ENCODE data around the gene LZIC.
A peak's percentile ranks its signal among the peaks of the same experiment; 100 is the strongest.

LZIC gene

DNA sequence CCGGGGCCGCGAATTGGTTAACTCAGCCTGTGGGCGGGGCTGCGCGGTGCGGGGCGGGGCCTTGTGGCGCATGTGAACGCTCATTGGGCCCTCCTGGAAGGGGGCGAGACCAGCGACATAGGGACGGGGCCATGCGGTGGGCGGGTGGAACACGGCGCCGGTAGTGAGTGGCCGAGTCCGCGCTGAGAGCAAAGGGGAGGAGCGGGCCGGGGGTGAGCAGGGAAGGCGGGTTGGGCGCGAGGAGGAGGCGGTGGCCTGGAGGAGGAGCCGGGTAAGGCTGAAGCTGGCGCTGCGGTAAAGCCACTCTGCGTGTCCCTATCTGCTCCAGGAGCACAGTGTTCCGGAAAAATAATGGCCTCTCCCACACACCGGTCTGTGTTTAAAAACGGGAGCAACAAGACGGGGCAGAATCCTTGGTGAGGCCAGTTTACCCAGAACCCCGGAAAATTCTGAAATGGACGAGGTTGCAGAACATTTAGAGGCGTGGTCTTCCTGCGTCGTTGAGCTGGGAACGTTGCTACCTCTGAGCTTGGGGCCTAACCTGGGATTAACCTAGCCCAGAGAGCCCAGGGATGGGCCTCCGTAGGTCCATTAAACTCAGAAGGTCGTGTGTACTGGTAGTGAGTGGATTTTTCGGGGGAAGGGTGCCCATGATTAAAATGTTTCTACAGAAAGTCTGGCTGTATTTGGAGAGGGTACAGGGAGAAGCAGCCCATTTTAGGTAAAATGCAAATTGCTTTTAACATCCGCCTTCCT, 32.6 kb downstream of the LZIC start:
- H3K9me3 ChIP-seq (ENCODE audit: control insufficient read depth in 2 of 2, low read length in 2 of 2) = no peaks in the 10 kb centered on the region
- H3K36me3 ChIP-seq (ENCODE audit: control insufficient read depth in 2 of 2, insufficient read depth in 2 of 2, low read length in 2 of 2) = no peaks in the 10 kb centered on the region
- H3K4me3 ChIP-seq (ENCODE audit: low read length in 2 of 2) = peak overlapping the region; percentile 87 to 88
- H3K4me1 ChIP-seq (ENCODE audit: control insufficient read depth in 2 of 2, insufficient read depth in 2 of 2, low read length in 2 of 2) = peaks cover 21 to 26% of the 10 kb centered on the region in 2 donors
- H3K27me3 ChIP-seq (ENCODE audit: control insufficient read depth in 2 of 2, insufficient read depth in 2 of 2, low read length in 2 of 2) = no peaks in the 10 kb centered on the region
- peak overlapping the region; percentile 90 to 94 for H3K9ac ChIP-seq (ENCODE audit: low read depth in 1 of 2, low read length in 2 of 2)
- H3K27ac ChIP-seq (ENCODE audit: low read depth in 2 of 2, low read length in 2 of 2) = peak overlapping the region; percentile 92 to 98

DNA sequence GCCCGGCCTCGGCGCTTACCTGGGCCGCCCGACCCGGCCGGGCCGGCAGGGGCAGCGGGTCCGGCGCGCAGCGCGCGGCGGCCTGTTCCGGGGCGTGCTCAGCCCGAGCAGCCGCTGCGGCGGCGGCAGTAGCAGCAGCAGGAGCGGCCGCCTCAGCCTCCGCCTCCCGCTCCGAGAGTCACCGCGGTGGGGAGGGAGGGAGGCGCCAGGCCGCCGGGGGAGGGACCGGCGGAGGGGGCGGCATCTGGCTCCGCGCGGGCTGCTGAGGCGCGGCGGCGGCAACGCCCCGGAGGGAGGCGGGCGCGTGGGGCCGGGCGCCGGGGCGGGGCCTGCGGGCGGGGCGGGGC, 33.1 kb downstream of the LZIC start, which contains the start of gene CTNNBIP1:
Gene CTNNBIP1, minus strand, starts transcription at position 194 of the 347 bp plus-strand sequence. CDS start 38,205 bp downstream, outside the sequence.
- Histone ChIP-seq H3K4me1 (ENCODE audit: control insufficient read depth in 2 of 2, insufficient read depth in 2 of 2, low read length in 2 of 2) (peaks cover 21 to 26% of the 10 kb centered on the region in 2 donors), H3K27ac (ENCODE audit: low read depth in 2 of 2, low read length in 2 of 2) (peak within 1 kb of the TSS; percentile 92 to 98)

DNA sequence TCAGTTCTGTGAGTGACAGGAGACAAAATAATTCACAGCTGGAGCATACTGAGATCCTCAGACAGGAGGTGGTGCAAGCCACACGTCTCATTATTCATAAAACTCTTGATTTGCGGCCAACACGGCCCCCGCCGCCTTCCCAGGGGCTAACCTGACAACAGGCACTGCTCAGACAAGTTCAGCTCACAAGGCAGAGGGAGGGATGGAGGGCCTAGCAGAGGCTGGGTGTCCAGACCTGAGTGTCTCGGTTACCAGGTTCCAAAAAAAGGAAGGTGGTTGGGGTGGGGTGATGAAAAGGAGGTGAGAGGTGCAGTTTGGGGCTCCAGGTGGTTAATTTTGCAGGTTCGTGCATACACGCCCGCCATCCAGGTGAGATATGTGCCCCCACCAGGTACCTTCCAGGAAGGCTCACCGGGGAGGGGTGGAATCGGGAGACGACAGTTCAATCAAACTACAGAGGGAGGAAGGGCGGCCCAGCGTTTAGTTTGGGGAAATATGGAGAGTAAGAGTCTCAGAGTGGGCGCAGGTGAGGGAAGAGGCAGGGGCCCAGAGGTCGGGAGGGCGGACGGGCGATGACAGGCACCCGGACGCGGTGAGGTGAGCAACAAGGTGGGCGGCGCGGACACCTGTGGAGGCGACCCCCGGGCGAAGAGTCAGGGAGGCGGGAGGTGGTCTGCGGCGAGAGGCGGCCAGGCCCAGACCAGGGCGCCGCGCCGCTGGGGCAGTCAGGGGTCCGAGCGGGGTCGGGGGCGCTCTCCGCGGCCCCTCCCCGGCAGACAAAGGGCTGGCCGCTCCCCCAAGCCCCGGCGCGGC, 33.8 kb downstream of the LZIC start:
- H3K9me3 ChIP-seq (ENCODE audit: control insufficient read depth in 2 of 2, low read length in 2 of 2) = no peaks in the 10 kb centered on the region
- H3K4me1 ChIP-seq (ENCODE audit: control insufficient read depth in 2 of 2, insufficient read depth in 2 of 2, low read length in 2 of 2) = peaks cover 21 to 26% of the 10 kb centered on the region in 2 donors
- H3K36me3 ChIP-seq (ENCODE audit: control insufficient read depth in 2 of 2, insufficient read depth in 2 of 2, low read length in 2 of 2) = no peaks in the 10 kb centered on the region
- H3K4me3 ChIP-seq (ENCODE audit: low read length in 2 of 2) = peak overlapping the region; percentile 76 to 81
- peak overlapping the region; percentile 77 to 81 for H3K9ac ChIP-seq (ENCODE audit: low read depth in 1 of 2, low read length in 2 of 2)
- H3K27ac ChIP-seq (ENCODE audit: low read depth in 2 of 2, low read length in 2 of 2) = peak overlapping the region; percentile 60 to 63
- H3K27me3 ChIP-seq (ENCODE audit: control insufficient read depth in 2 of 2, insufficient read depth in 2 of 2, low read length in 2 of 2) = no peaks in the 10 kb centered on the region

More for the DNA sequence above, 33.1 kb downstream of the LZIC start, which contains the start of gene CTNNBIP1:
- Histone ChIP-seq H3K36me3 (ENCODE audit: control insufficient read depth in 2 of 2, insufficient read depth in 2 of 2, low read length in 2 of 2) (no peaks in the 10 kb centered on the region), H3K9ac (ENCODE audit: low read depth in 1 of 2, low read length in 2 of 2) (peak within 1 kb of the TSS; percentile 90 to 94), H3K4me3 (ENCODE audit: low read length in 2 of 2) (peak within 1 kb of the TSS; percentile 87 to 88), H3K27me3 (ENCODE audit: control insufficient read depth in 2 of 2, insufficient read depth in 2 of 2, low read length in 2 of 2) (no peaks in the 10 kb centered on the region), H3K9me3 (ENCODE audit: control insufficient read depth in 2 of 2, low read length in 2 of 2) (no peaks in the 10 kb centered on the region)

DNA sequence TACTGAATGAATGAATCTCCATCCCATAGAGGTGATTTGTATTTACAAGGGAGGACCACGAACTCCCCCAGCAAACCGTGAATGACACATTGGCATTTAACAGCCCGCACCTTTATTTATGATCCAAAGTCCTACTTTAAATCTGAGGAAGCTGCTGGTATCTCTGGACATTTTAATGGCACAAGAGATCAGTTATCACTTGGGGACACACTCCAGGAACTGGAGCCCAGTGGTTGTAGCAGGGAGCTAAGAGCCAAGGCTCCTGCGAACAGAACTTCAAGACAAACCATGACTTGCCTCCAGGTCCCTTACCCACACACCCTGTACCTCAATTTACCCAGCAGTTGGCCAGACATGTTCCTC, 34.3 kb downstream of the LZIC start:
- peak overlapping the region in 1 of 2 donors; percentile 60 for H3K27ac ChIP-seq (ENCODE audit: low read depth in 2 of 2, low read length in 2 of 2)
- H3K9me3 ChIP-seq (ENCODE audit: control insufficient read depth in 2 of 2, low read length in 2 of 2) = no peaks in the 10 kb centered on the region
- no peaks in the 10 kb centered on the region for H3K36me3 ChIP-seq (ENCODE audit: control insufficient read depth in 2 of 2, insufficient read depth in 2 of 2, low read length in 2 of 2)
- H3K4me3 ChIP-seq (ENCODE audit: low read length in 2 of 2) = peak overlapping the region; percentile 76 to 81
- peaks cover 21 to 26% of the 10 kb centered on the region in 2 donors for H3K4me1 ChIP-seq (ENCODE audit: control insufficient read depth in 2 of 2, insufficient read depth in 2 of 2, low read length in 2 of 2)
- H3K27me3 ChIP-seq (ENCODE audit: control insufficient read depth in 2 of 2, insufficient read depth in 2 of 2, low read length in 2 of 2) = no peaks in the 10 kb centered on the region
- peak overlapping the region in 1 of 2 donors; percentile 77 for H3K9ac ChIP-seq (ENCODE audit: low read depth in 1 of 2, low read length in 2 of 2)

DNA sequence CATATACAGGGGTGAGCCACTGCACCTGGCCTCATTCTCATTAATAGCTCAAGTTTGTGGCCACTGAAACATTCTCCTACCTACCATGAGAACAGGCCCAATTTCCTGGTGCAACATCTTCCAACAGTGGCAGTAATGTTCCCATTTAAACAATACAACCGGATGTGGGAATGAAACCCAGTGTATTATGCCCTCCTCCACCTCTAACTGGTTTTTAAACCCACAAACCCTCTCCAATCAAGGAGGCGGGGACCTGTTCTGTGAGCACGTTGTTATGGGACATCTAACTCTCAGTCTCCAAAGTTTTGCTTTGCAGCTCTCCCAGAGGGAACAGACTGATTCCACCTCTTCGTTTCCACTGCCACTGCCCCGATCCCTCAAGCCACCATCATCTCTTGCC, 35.8 kb downstream of the LZIC start:
- Histone ChIP-seq H3K27me3 (ENCODE audit: control insufficient read depth in 2 of 2, insufficient read depth in 2 of 2, low read length in 2 of 2) (no peaks in the 10 kb centered on the region), H3K27ac (ENCODE audit: low read depth in 2 of 2, low read length in 2 of 2) (peak overlapping the region in 1 of 2 donors; percentile 15), H3K9ac (ENCODE audit: low read depth in 1 of 2, low read length in 2 of 2) (no peak overlapping the region), H3K36me3 (ENCODE audit: control insufficient read depth in 2 of 2, insufficient read depth in 2 of 2, low read length in 2 of 2) (no peaks in the 10 kb centered on the region), H3K4me3 (ENCODE audit: low read length in 2 of 2) (no peak overlapping the region), H3K9me3 (ENCODE audit: control insufficient read depth in 2 of 2, low read length in 2 of 2) (no peaks in the 10 kb centered on the region), H3K4me1 (ENCODE audit: control insufficient read depth in 2 of 2, insufficient read depth in 2 of 2, low read length in 2 of 2) (peaks cover 19 to 23% of the 10 kb centered on the region in 2 donors)

DNA sequence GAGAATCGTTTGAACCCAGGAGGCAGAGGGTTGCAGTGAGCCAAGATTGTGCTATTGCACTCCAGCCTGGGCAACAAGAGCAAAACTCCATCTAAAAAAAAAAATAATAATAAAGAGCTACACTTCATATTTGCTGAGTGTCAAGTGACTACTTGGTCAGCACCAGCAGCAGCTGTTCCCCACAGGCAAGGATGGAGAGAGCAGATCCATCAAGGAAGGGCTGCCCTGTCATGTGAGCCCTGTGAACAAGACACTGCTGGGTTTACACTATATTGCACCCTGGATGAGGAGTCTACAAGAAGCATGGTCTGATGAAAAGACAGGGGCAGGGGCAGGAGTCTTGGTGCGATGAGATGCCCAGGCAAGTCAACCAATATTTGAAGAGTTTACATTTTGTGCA, 36.7 kb downstream of the LZIC start:
- H3K9me3 ChIP-seq (ENCODE audit: control insufficient read depth in 2 of 2, low read length in 2 of 2) = no peaks in the 10 kb centered on the region
- peaks cover 21 to 22% of the 10 kb centered on the region in 2 donors for H3K4me1 ChIP-seq (ENCODE audit: control insufficient read depth in 2 of 2, insufficient read depth in 2 of 2, low read length in 2 of 2)
- H3K27me3 ChIP-seq (ENCODE audit: control insufficient read depth in 2 of 2, insufficient read depth in 2 of 2, low read length in 2 of 2) = no peaks in the 10 kb centered on the region
- H3K4me3 ChIP-seq (ENCODE audit: low read length in 2 of 2) = no peak overlapping the region
- H3K9ac ChIP-seq (ENCODE audit: low read depth in 1 of 2, low read length in 2 of 2) = no peak overlapping the region
- H3K36me3 ChIP-seq (ENCODE audit: control insufficient read depth in 2 of 2, insufficient read depth in 2 of 2, low read length in 2 of 2) = no peaks in the 10 kb centered on the region
- no peak overlapping the region for H3K27ac ChIP-seq (ENCODE audit: low read depth in 2 of 2, low read length in 2 of 2)

DNA sequence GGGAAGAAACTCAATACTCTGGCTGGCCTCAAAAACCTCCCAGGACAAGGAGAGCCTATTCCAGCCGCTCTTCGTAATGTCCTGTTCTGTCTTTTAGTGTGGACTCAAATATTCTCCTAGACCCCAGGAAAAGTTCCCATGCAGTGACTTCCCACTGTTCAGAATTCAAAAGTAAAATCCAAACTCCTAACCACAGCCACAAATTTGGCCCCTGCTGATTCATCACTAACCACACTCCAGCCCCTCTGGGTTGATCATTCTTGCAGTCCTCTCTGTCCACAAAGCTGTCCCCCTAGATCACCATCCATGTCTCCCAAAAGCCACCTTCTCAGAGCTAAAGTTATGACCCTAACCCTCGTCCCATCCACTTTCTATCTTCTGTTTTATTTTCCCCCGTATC, 38.2 kb downstream of the LZIC start:
- Histone ChIP-seq H3K4me3 (ENCODE audit: low read length in 2 of 2) (no peak overlapping the region), H3K9me3 (ENCODE audit: control insufficient read depth in 2 of 2, low read length in 2 of 2) (no peaks in the 10 kb centered on the region), H3K9ac (ENCODE audit: low read depth in 1 of 2, low read length in 2 of 2) (no peak overlapping the region), H3K27me3 (ENCODE audit: control insufficient read depth in 2 of 2, insufficient read depth in 2 of 2, low read length in 2 of 2) (no peaks in the 10 kb centered on the region), H3K36me3 (ENCODE audit: control insufficient read depth in 2 of 2, insufficient read depth in 2 of 2, low read length in 2 of 2) (no peaks in the 10 kb centered on the region), H3K4me1 (ENCODE audit: control insufficient read depth in 2 of 2, insufficient read depth in 2 of 2, low read length in 2 of 2) (peaks cover 28% of the 10 kb centered on the region in 2 donors), H3K27ac (ENCODE audit: low read depth in 2 of 2, low read length in 2 of 2) (no peak overlapping the region)

DNA sequence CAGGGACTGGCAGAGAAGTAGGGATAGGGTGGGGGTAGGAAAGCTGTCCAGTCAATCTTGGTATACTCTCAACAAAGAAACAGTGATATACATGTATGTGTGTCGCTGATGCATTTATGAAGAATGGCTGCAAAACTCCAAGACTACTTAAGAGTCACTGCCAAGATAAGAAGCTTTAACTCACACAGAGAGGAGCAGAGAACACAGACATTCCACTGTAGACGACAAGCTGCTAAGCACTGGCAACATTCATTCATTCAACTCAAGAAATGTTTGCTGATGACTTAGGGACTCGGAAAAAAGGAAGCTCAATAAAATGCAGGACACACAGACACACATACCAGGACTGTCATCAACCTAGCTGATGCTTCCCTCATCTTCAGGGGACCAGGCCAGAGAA, 38.6 kb downstream of the LZIC start:
- Histone ChIP-seq H3K4me1 (ENCODE audit: control insufficient read depth in 2 of 2, insufficient read depth in 2 of 2, low read length in 2 of 2) (peaks cover 29 to 30% of the 10 kb centered on the region in 2 donors), H3K9me3 (ENCODE audit: control insufficient read depth in 2 of 2, low read length in 2 of 2) (no peaks in the 10 kb centered on the region), H3K9ac (ENCODE audit: low read depth in 1 of 2, low read length in 2 of 2) (no peak overlapping the region), H3K27me3 (ENCODE audit: control insufficient read depth in 2 of 2, insufficient read depth in 2 of 2, low read length in 2 of 2) (no peaks in the 10 kb centered on the region), H3K4me3 (ENCODE audit: low read length in 2 of 2) (no peak overlapping the region), H3K27ac (ENCODE audit: low read depth in 2 of 2, low read length in 2 of 2) (no peak overlapping the region), H3K36me3 (ENCODE audit: control insufficient read depth in 2 of 2, insufficient read depth in 2 of 2, low read length in 2 of 2) (no peaks in the 10 kb centered on the region)

DNA sequence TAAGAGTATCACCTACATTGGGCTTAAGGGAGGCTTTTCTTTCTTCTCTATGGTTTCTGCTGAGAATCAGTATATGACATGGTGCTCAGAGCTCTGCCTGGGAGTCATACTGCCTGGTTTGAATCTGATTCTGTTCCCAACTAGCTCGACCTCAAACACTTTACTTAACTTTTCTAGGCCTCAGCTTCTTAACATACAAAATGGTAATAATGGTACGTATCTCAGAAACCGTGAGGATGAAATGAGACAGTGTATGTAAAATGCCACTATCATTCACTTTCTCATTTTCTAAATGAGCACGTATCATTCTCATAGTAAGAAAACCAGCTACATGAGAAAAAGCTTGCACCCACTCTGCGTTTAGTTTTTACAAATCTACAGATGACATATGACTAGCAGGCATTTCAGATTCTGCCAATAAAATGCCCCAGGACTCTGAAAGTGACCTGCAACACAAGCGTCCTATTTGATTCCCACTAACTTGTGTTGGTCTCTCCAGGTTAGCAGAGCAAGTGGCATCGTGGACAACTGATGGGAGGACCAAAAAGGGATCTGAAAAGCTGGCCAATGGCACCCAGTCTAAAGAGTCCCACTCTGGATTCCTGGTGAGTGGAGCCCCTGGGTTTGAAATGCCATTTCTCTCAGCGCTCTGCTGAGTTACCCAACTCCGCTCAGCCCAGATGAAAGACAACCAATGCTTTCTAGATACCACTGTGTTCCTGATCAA, 39.2 kb downstream of the LZIC start:
- no peak overlapping the region for H3K4me3 ChIP-seq (ENCODE audit: low read length in 2 of 2)
- no peaks in the 10 kb centered on the region for H3K9me3 ChIP-seq (ENCODE audit: control insufficient read depth in 2 of 2, low read length in 2 of 2)
- no peaks in the 10 kb centered on the region for H3K27me3 ChIP-seq (ENCODE audit: control insufficient read depth in 2 of 2, insufficient read depth in 2 of 2, low read length in 2 of 2)
- no peak overlapping the region for H3K27ac ChIP-seq (ENCODE audit: low read depth in 2 of 2, low read length in 2 of 2)
- no peaks in the 10 kb centered on the region for H3K36me3 ChIP-seq (ENCODE audit: control insufficient read depth in 2 of 2, insufficient read depth in 2 of 2, low read length in 2 of 2)
- H3K4me1 ChIP-seq (ENCODE audit: control insufficient read depth in 2 of 2, insufficient read depth in 2 of 2, low read length in 2 of 2) = peaks cover 24% of the 10 kb centered on the region in 2 donors
- no peak overlapping the region for H3K9ac ChIP-seq (ENCODE audit: low read depth in 1 of 2, low read length in 2 of 2)
